Measurements from ENCODE around the gene SETD1B.
"Not testable (repeated sequence)": the region's sequence is repeated elsewhere in the genome, so short reads cannot be mapped to it uniquely, and the experiment has no call there.

SETD1B gene

GRCh38 chr12:121803861-121804416 is at the start of gene SETD1B:
TSS of gene SETD1B (plus strand) at chr12:121804009. CDS start at chr12:121804738, 729 bp downstream.
- peak; percentile 39 for DNase-seq

- no peak for DNase-seq
Observed at GRCh38 chr12:121754836-121755235, 49.0 kb upstream of the SETD1B start.

GRCh38 chr12:121755591-121755990 is 48.2 kb upstream of the SETD1B start:
- DNase-seq: no peak

GRCh38 chr12:121758536-121758935 is 45.3 kb upstream of the SETD1B start:
- DNase-seq: not testable (repeated sequence)

GRCh38 chr12:121762269-121762668 is 41.5 kb upstream of the SETD1B start:
- no peak for DNase-seq

- DNase-seq: no peak
Observed at GRCh38 chr12:121764808-121765207, 39.0 kb upstream of the SETD1B start.

- DNase-seq: no peak
Observed at GRCh38 chr12:121765573-121765972, 38.2 kb upstream of the SETD1B start.

- no peak for DNase-seq
Observed at GRCh38 chr12:121766290-121767039, 37.3 kb upstream of the SETD1B start.

GRCh38 chr12:121767525-121768016 is 36.2 kb upstream of the SETD1B start:
- no peak for DNase-seq

GRCh38 chr12:121769297-121769830 is 34.4 kb upstream of the SETD1B start:
- no peak for DNase-seq

- DNase-seq: no peak
Observed at GRCh38 chr12:121769831-121770301, 33.9 kb upstream of the SETD1B start.

GRCh38 chr12:121770388-121770787 is 33.4 kb upstream of the SETD1B start:
- DNase-seq: no peak

- no peak for DNase-seq
Observed at GRCh38 chr12:121770813-121771625, 32.8 kb upstream of the SETD1B start.

- peak; percentile 40 for DNase-seq
Observed at GRCh38 chr12:121773011-121773777, 30.6 kb upstream of the SETD1B start.

- no peak for DNase-seq
Observed at GRCh38 chr12:121774968-121775474, 28.8 kb upstream of the SETD1B start.

- DNase-seq: no peak
Observed at GRCh38 chr12:121775501-121775900, 28.3 kb upstream of the SETD1B start.

- peak; percentile 36 for DNase-seq
Observed at GRCh38 chr12:121776190-121777098, 27.4 kb upstream of the SETD1B start.

GRCh38 chr12:121778567-121779421 is 25.0 kb upstream of the SETD1B start:
- no peak for DNase-seq

GRCh38 chr12:121779422-121779895 is 24.4 kb upstream of the SETD1B start:
- DNase-seq: no peak

GRCh38 chr12:121780429-121780828 is 23.4 kb upstream of the SETD1B start:
- no peak for DNase-seq

All from NCI-H1105 treated with DMSO at 0.1 percent for 48 hours (cell line).